Common myeloid progenitor, CD34-positive (primary cell): Measurements from ENCODE around the gene SORL1.

Source experiments
- CTCF ChIA-PET: fragments of 350-600 bp; sonication (Branson Sonifier 250); formaldehyde crosslinking; loops from one replicate; lab custom pipeline; 2021; ENCODE audit warnings: antibody characterized with exemption; lab: Charles Lee
- POLR2A ChIA-PET: fragments of 350-600 bp; sonication (Branson Sonifier 250); formaldehyde crosslinking; loops from one replicate; lab custom pipeline; 2021; ENCODE audit warnings: antibody characterized with exemption; lab: Charles Lee
- DNase-seq, 3 donors: peaks; one replicate each; pipeline versions ENCODE4 v3.0.0 to v3.0.0-alpha.2; 2013
- H3K27ac ChIP-seq, 2 experiments: 1 replicate in 1 of 2; 2 replicates in 1 of 2; pipeline ENCODE4 v1.7.0; 2013; ENCODE audit warnings: inconsistent platforms in 2 of 2, low read length in 2 of 2, mild to moderate bottlenecking in 2 of 2, low read depth in 1 of 2, moderate library complexity in 1 of 2; ENCODE audit not compliant: severe bottlenecking in 2 of 2, insufficient read depth in 1 of 2, poor library complexity in 1 of 2
- H3K27me3 ChIP-seq, 5 experiments: replicated peaks in 2 of 5; 1 replicate in 3 of 5; 2 replicates in 2 of 5; pipeline versions ENCODE4 v1.6.1 to v1.7.0; 2013; ENCODE audit warnings: low read length in 4 of 5, mild to moderate bottlenecking in 2 of 5, moderate library complexity in 2 of 5, inconsistent platforms in 1 of 5; ENCODE audit not compliant: insufficient read depth in 5 of 5, control insufficient read depth in 4 of 5
- H3K36me3 ChIP-seq, 4 experiments: 1 replicate in 2 of 4; 2 replicates in 2 of 4; pipeline versions ENCODE4 v1.6.1 to v1.7.0; 2013; ENCODE audit warnings: low read length in 3 of 4, control low read depth in 1 of 4, mild to moderate bottlenecking in 1 of 4; ENCODE audit not compliant: control insufficient read depth in 4 of 4, insufficient read depth in 4 of 4
- H3K4me1 ChIP-seq, 4 experiments: 1 replicate in 3 of 4; 2 replicates in 1 of 4; pipeline versions ENCODE4 v1.6.1 to v1.7.1; 2013; ENCODE audit warnings: low read length in 3 of 4, mild to moderate bottlenecking in 3 of 4, control low read depth in 1 of 4, inconsistent platforms in 1 of 4, moderate library complexity in 1 of 4; ENCODE audit not compliant: control insufficient read depth in 4 of 4, insufficient read depth in 4 of 4; ENCODE audit errors: control extremely low read depth in 1 of 4
- H3K4me3 ChIP-seq, 7 experiments: 1 replicate in 4 of 7; 2 replicates in 3 of 7; pipeline versions ENCODE4 v1.5.1 to v1.7.0; 2013; ENCODE audit warnings: mild to moderate bottlenecking in 7 of 7, low read length in 6 of 7, moderate library complexity in 6 of 7, inconsistent platforms in 2 of 7, low read depth in 2 of 7, control low read depth in 1 of 7; ENCODE audit not compliant: insufficient read depth in 4 of 7, control insufficient read depth in 1 of 7; ENCODE audit errors: extremely low read depth in 1 of 7
- H3K9me3 ChIP-seq, 5 experiments: 1 replicate in 4 of 5; 2 replicates in 1 of 5; pipeline versions ENCODE4 v1.6.1 to v1.7.1; 2013; ENCODE audit warnings: low read length in 4 of 5, mild to moderate bottlenecking in 2 of 5, inconsistent platforms in 1 of 5, low read depth in 1 of 5, moderate library complexity in 1 of 5; ENCODE audit not compliant: control insufficient read depth in 4 of 5, insufficient read depth in 2 of 5; ENCODE audit errors: control extremely low read depth in 1 of 5
- WGBS: methylation state at CpG from one replicate; pipeline ENCODE4 v1.1.5; 2013; ENCODE audit not compliant: insufficient coverage; 5-methylcytosine and 5-hydroxymethylcytosine counted together

SORL1 gene

GRCh38 chr11:121575963-121576290, 123.8 kb downstream of the SORL1 start:
- CTCF ChIA-PET = interaction anchor here (3.0 to 3.5 kb wide), 2 partner anchors 10 to 15 kb away, joined by 10 to 17 read pairs; no protein-coding TSS in a partner anchor
- no peaks in the 10 kb centered on the region for H3K27me3 ChIP-seq
- peaks cover 14 to 71% (median 29%) of the 10 kb centered on the region in 4 experiments for H3K36me3 ChIP-seq
- POLR2A ChIA-PET = interaction anchor here (1.4 kb wide), 1 partner anchor 19 kb away, joined by 3 read pairs; no protein-coding TSS in a partner anchor
- no peak for DNase-seq
- peaks cover 21 to 81% (median 40%) of the 10 kb centered on the region in 4 experiments for H3K4me1 ChIP-seq
- peaks cover 0 to 9% (median 0%) of the 10 kb centered on the region in 5 experiments for H3K9me3 ChIP-seq
- no peak overlapping the region for H3K27ac ChIP-seq
- H3K4me3 ChIP-seq = no peak overlapping the region
- WGBS = 94% methylated on average over 4 of the region's 5 CpGs

GRCh38 chr11:121576531-121576930, 124.4 kb downstream of the SORL1 start:
- ChIA-PET POLR2A (interaction anchor here (1.2 to 1.7 kb wide), 3 partner anchors 12 to 19 kb away, joined by 3 to 5 read pairs (median 4); no protein-coding TSS in a partner anchor), CTCF (interaction anchor here (1.0 to 3.5 kb wide), 6 partner anchors 10 to 120 kb away, joined by 3 to 17 read pairs (median 8); no protein-coding TSS in a partner anchor)
- peaks cover 0 to 9% (median 0%) of the 10 kb centered on the region in 5 experiments for H3K9me3 ChIP-seq
- no peaks in the 10 kb centered on the region for H3K27me3 ChIP-seq
- 66% methylated on average over 7 of the region's 7 CpGs for WGBS
- H3K4me3 ChIP-seq = no peak overlapping the region
- peaks cover 14 to 69% (median 26%) of the 10 kb centered on the region in 4 experiments for H3K36me3 ChIP-seq
- H3K4me1 ChIP-seq = peaks cover 27 to 83% (median 46%) of the 10 kb centered on the region in 4 experiments
- H3K27ac ChIP-seq = no peak overlapping the region
- DNase-seq = no peak

- Histone ChIP-seq H3K9me3 (peaks cover 0 to 9% (median 0%) of the 10 kb centered on the region in 5 experiments), H3K4me3 (no peak overlapping the region), H3K4me1 (peaks cover 33 to 84% (median 52%) of the 10 kb centered on the region in 4 experiments), H3K27me3 (no peaks in the 10 kb centered on the region), H3K27ac (peak overlapping the region in 1 of 2 experiments; percentile 28), H3K36me3 (peaks cover 14 to 66% (median 25%) of the 10 kb centered on the region in 4 experiments)
- peak in 2 of 3 donors; percentile 64 to 79 for DNase-seq
- POLR2A ChIA-PET = interaction anchor here (1.2 to 1.7 kb wide), 3 partner anchors 11 to 20 kb away, joined by 3 to 5 read pairs (median 4); no protein-coding TSS in a partner anchor
- 48% methylated on average over 16 of the region's 16 CpGs for WGBS
- CTCF ChIA-PET = interaction anchor here (0.7 to 3.5 kb wide), 8 partner anchors 11 to 131 kb away, joined by 3 to 17 read pairs (median 6); no protein-coding TSS in a partner anchor
Observed at GRCh38 chr11:121577106-121577848, 125.2 kb downstream of the SORL1 start.

- Histone ChIP-seq H3K27me3 (no peaks in the 10 kb centered on the region), H3K4me3 (no peak overlapping the region), H3K27ac (peak overlapping the region; percentile 17 to 60), H3K4me1 (peaks cover 39 to 86% (median 56%) of the 10 kb centered on the region in 4 experiments), H3K9me3 (peaks cover 0 to 9% (median 0%) of the 10 kb centered on the region in 5 experiments), H3K36me3 (peaks cover 14 to 62% (median 27%) of the 10 kb centered on the region in 4 experiments)
- ChIA-PET CTCF (interaction anchor here (1.0 to 3.5 kb wide), 6 partner anchors 12 to 132 kb away, joined by 3 to 17 read pairs (median 8); no protein-coding TSS in a partner anchor), POLR2A (no interaction called here)
- DNase-seq = peak in 2 of 3 donors; percentile 54 to 68
- whole genome bisulfite sequencing = 13% methylated on average over 6 of the region's 10 CpGs
Observed at GRCh38 chr11:121578251-121578976, 126.3 kb downstream of the SORL1 start.

- H3K36me3 ChIP-seq = peaks cover 3 to 55% (median 21%) of the 10 kb centered on the region in 4 experiments
Observed at GRCh38 chr11:121580154-121580553, 128.0 kb downstream of the SORL1 start.

GRCh38 chr11:121581607-121582006, 129.5 kb downstream of the SORL1 start:
- ChIA-PET POLR2A (interaction anchor here (1.2 to 1.3 kb wide), 2 partner anchors 10 to 161 kb away, joined by 3 to 5 read pairs; no protein-coding TSS in a partner anchor), CTCF (interaction anchor here (0.8 to 3.1 kb wide), 5 partner anchors 9 to 324 kb away, joined by 3 to 15 read pairs (median 6); no protein-coding TSS in a partner anchor)
- Histone ChIP-seq H3K4me3 (peak overlapping the region in 1 of 7 experiments; percentile 30), H3K4me1 (peaks cover 58 to 95% (median 70%) of the 10 kb centered on the region in 4 experiments), H3K27me3 (no peaks in the 10 kb centered on the region), H3K27ac (peak overlapping the region; percentile 85 to 89), H3K9me3 (peaks cover 0 to 6% (median 0%) of the 10 kb centered on the region in 5 experiments), H3K36me3 (peaks cover 0 to 45% (median 19%) of the 10 kb centered on the region in 4 experiments)
- peak in 2 of 3 donors; percentile 29 to 39 for DNase-seq
- 100% methylated on average over 1 of the region's 4 CpGs for WGBS

More at GRCh38 chr11:121580154-121580553, 128.0 kb downstream of the SORL1 start:
- DNase-seq = no peak
- ChIA-PET POLR2A (no interaction called here), CTCF (interaction anchor here (1.0 to 3.1 kb wide), 5 partner anchors 8 to 16 kb away, joined by 3 to 15 read pairs (median 5); no protein-coding TSS in a partner anchor)
- Histone ChIP-seq H3K9me3 (peaks cover 0 to 9% (median 0%) of the 10 kb centered on the region in 5 experiments), H3K4me3 (no peak overlapping the region), H3K4me1 (peaks cover 53 to 94% (median 70%) of the 10 kb centered on the region in 4 experiments), H3K27ac (peak overlapping the region in 1 of 2 experiments; percentile 2), H3K27me3 (no peaks in the 10 kb centered on the region)
- 100% methylated on average over 2 of the region's 4 CpGs for WGBS
